GM23338 (cell line): ENCODE results near the gene WDR75.

Source experiments
- CREB1 ChIP-seq: fragments of 250-450 bp; sonication (Bioruptor Pico); IDR thresholded peaks from 2 replicates; pipeline ENCODE4 v1.5.0; 2020; ENCODE audit warnings: low read depth, mild to moderate bottlenecking, moderate library complexity
- EZH2 ChIP-seq: fragments of 200-600 bp; sonication (generic); IDR thresholded peaks from one replicate; pipeline ENCODE4 v1.8.0; 2017; ENCODE audit warnings: antibody characterized with exemption, mild to moderate bottlenecking, low read depth; ENCODE audit not compliant: unreplicated experiment
- EZH2phosphoT487 ChIP-seq: fragments of 200-600 bp; sonication (generic); IDR thresholded peaks from one replicate; pipeline ENCODE4 v1.8.1; 2018; ENCODE audit warnings: antibody characterized with exemption; ENCODE audit not compliant: unreplicated experiment
- NANOG ChIP-seq: IDR thresholded peaks from 2 replicates; pipeline ENCODE4 v1.6.1; 2016; ENCODE audit warnings: antibody characterized with exemption, borderline replicate concordance
- POLR2AphosphoS5 ChIP-seq: IDR thresholded peaks from 2 replicates; pipeline ENCODE4 v1.6.1; 2016; ENCODE audit warnings: antibody characterized with exemption, low read depth
- REST ChIP-seq: IDR thresholded peaks from one replicate; pipeline ENCODE4 v1.6.1; 2018; ENCODE audit warnings: antibody characterized with exemption; ENCODE audit not compliant: unreplicated experiment
- STAT1 ChIP-seq: IDR thresholded peaks from one replicate; pipeline ENCODE4 v1.6.1; 2016; ENCODE audit warnings: antibody characterized with exemption; ENCODE audit not compliant: unreplicated experiment
- ZNF331 ChIP-seq: fragments of 250-450 bp; sonication (Bioruptor Pico); IDR thresholded peaks from 2 replicates; pipeline ENCODE4 v1.5.0; 2020; ENCODE audit warnings: low read depth, mild to moderate bottlenecking, moderate library complexity
- ZNF462 ChIP-seq: fragments of 250-450 bp; sonication (Bioruptor Pico); IDR thresholded peaks from 2 replicates; pipeline ENCODE4 v1.5.0; 2020; ENCODE audit warnings: mild to moderate bottlenecking, moderate library complexity
- TF ChIP-seq, protein P1 (sequence below), 2 experiments: fragments of 200-600 bp in 1 of 2; sonication (generic) in 1 of 2; conservative IDR thresholded peaks; 2 replicates each; pipeline versions ENCODE4 v1.5.1 to v1.6.1; 2016 to 2017; ENCODE audit warnings: antibody characterized with exemption in 2 of 2, low read depth in 2 of 2, mild to moderate bottlenecking in 2 of 2, moderate library complexity in 1 of 2

DNA sequence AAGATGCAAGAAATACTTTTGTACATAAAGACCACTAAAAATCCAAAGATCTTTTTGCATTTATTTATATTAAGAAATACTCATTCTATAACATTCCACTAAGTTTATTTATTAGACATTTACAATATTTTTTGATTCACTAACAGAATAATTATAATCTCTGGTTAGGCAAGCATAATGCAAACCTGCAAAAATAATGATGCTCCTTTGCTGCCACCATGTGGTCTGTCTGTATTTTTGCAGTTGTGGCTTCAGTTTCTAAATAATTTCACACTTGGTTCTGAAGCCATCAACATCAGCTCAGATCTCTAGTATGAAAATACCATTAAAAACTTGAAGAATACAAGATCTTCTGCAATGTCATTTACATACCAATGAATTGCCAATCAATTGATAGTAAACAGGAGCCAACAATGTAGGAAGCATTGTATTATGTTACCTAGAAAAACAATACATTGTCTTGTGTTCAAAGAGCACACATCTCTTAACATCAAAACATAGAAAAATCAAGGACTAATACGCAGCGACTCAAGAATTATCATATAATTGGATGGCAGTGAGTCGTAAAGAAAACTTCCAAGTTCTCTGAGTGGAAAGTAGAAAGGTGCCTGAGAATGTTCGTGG lies 28.8 kb upstream of the WDR75 start:
- TF ChIP-seq, protein P1, sequence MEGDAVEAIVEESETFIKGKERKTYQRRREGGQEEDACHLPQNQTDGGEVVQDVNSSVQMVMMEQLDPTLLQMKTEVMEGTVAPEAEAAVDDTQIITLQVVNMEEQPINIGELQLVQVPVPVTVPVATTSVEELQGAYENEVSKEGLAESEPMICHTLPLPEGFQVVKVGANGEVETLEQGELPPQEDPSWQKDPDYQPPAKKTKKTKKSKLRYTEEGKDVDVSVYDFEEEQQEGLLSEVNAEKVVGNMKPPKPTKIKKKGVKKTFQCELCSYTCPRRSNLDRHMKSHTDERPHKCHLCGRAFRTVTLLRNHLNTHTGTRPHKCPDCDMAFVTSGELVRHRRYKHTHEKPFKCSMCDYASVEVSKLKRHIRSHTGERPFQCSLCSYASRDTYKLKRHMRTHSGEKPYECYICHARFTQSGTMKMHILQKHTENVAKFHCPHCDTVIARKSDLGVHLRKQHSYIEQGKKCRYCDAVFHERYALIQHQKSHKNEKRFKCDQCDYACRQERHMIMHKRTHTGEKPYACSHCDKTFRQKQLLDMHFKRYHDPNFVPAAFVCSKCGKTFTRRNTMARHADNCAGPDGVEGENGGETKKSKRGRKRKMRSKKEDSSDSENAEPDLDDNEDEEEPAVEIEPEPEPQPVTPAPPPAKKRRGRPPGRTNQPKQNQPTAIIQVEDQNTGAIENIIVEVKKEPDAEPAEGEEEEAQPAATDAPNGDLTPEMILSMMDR (conservative IDR thresholded peaks at IDR 0.05; ENCODE audit: low read depth in 2 of 2): peak; percentile 84 to 91
- TF ChIP-seq POLR2AphosphoS5: no peak
- TF ChIP-seq STAT1: no peak
- TF ChIP-seq EZH2phosphoT487: no peak
- TF ChIP-seq REST: no peak
- TF ChIP-seq EZH2: no peak
- no peak for TF ChIP-seq ZNF331 (CRISPR knock-in tag)
- TF ChIP-seq NANOG: no peak
- no peak for TF ChIP-seq CREB1 (CRISPR knock-in tag)
- TF ChIP-seq ZNF462: no peak
